Smooth muscle cell (in vitro differentiated cells): ENCODE results near the gene WDR90. TPM values are rescaled to one million over a fixed set of nuclear protein-coding genes. Genes with fewer than 3 reads are reported as not detected.
A peak's percentile ranks its signal among the peaks of the same experiment; 100 is the strongest.

Source experiments
- DNase-seq: peaks from one replicate; lab custom pipeline; 2025; ENCODE audit not compliant: unreplicated experiment; lab: John Stamatoyannopoulos, UW
- H2AFZ ChIP-seq: fragments of 200-600 bp; sonication (generic); 2 replicates; pipeline ENCODE4 v1.6.0; 2016; ENCODE audit warnings: antibody characterized with exemption, low read depth, mild to moderate bottlenecking
- H3F3A ChIP-seq: fragments of 200-600 bp; sonication (generic); 2 replicates; pipeline ENCODE4 v1.6.0; 2017; ENCODE audit warnings: antibody characterized with exemption, low read depth
- H3K27ac ChIP-seq: fragments of 200-600 bp; sonication (generic); 2 replicates; pipeline ENCODE4 v1.5.1; 2016; ENCODE audit warnings: low read depth, mild to moderate bottlenecking
- H3K27me3 ChIP-seq: fragments of 200-600 bp; sonication (generic); 2 replicates; pipeline ENCODE4 v1.6.1; 2016; ENCODE audit warnings: low read depth, mild to moderate bottlenecking
- H3K36me3 ChIP-seq: fragments of 200-600 bp; sonication (generic); 2 replicates; pipeline ENCODE4 v1.5.1; 2016; ENCODE audit warnings: low read depth
- H3K4me1 ChIP-seq: fragments of 200-600 bp; sonication (generic); 2 replicates; pipeline ENCODE4 v1.5.1; 2016; ENCODE audit warnings: low read depth
- H3K4me2 ChIP-seq: fragments of 200-600 bp; sonication (generic); 2 replicates; pipeline ENCODE4 v1.6.0; 2016; ENCODE audit warnings: mild to moderate bottlenecking
- H3K4me3 ChIP-seq: fragments of 200-600 bp; sonication (generic); 2 replicates; pipeline ENCODE4 v1.5.1; 2016; ENCODE audit warnings: mild to moderate bottlenecking
- H3K79me2 ChIP-seq: fragments of 200-600 bp; sonication (generic); 2 replicates; pipeline ENCODE4 v1.6.0; 2016; ENCODE audit warnings: low read depth, mild to moderate bottlenecking
- H3K9ac ChIP-seq: fragments of 200-600 bp; sonication (generic); 2 replicates; pipeline ENCODE4 v1.6.0; 2016; ENCODE audit warnings: low read depth
- H3K9me3 ChIP-seq: fragments of 200-600 bp; sonication (generic); replicated peaks from 2 replicates; pipeline ENCODE4 v1.5.1; 2016; ENCODE audit warnings: low read depth
- H4K20me1 ChIP-seq: fragments of 200-600 bp; sonication (generic); 2 replicates; pipeline ENCODE4 v1.6.0; 2016; ENCODE audit warnings: low read depth
- CTCF ChIP-seq: fragments of 200-600 bp; sonication (generic); IDR thresholded peaks from 2 replicates; pipeline ENCODE4 v1.5.1; 2017; ENCODE audit warnings: borderline replicate concordance, mild to moderate bottlenecking, antibody characterized with exemption; ENCODE audit not compliant: insufficient read depth, poor library complexity, severe bottlenecking
- WGBS: methylation state at CpG from one replicate; pipeline ENCODE4 v1.1.7; 2016; ENCODE audit warnings: low lambda C conversion rate; 5-methylcytosine and 5-hydroxymethylcytosine counted together
- polyA plus RNA-seq: library from polyadenylated mRNA; unstranded; fragments of >200 nt; fragmentation: Nextera tagmentation; extraction: Ambion mirVana; gene quantifications from 2 replicates; pipeline ENCODE4 v1.2.1, GENCODE V29; 2016
- total RNA-seq: library from RNA; depleted of rRNA; stranded (reverse); fragments of >200 nt; gene quantifications from 2 replicates; pipeline ENCODE4 v1.2.3, GENCODE V29; 2014

Gene WDR90
- total and polyA plus RNA-seq, 2 experiments from 2014 or later, result 8.4 to 10.4 TPM

- Histone ChIP-seq H3K79me2 (peaks cover 10% of the 10 kb centered on the region), H3K4me2 (no peak overlapping the region), H3F3A (peaks cover 15% of the 10 kb centered on the region), H3K27ac (no peak overlapping the region), H3K9ac (no peak overlapping the region), H3K4me1 (peaks cover 35% of the 10 kb centered on the region), H2AFZ (no peak overlapping the region), H3K4me3 (no peak overlapping the region), H4K20me1 (peaks cover 11% of the 10 kb centered on the region), H3K9me3 (no peaks in the 10 kb centered on the region), H3K27me3 (no peaks in the 10 kb centered on the region), H3K36me3 (no peaks in the 10 kb centered on the region)
- TF ChIP-seq CTCF, result no peak
- DNase-seq, result no peak
- WGBS, result 96% methylated on average over 22 of the region's 22 CpGs
Observed at GRCh38 chr16:634051-634670, 15.0 kb upstream of the WDR90 start.

- H3K27me3 ChIP-seq, result no peaks in the 10 kb centered on the region
- peaks cover 19% of the 10 kb centered on the region for H3F3A ChIP-seq
- no peak for TF ChIP-seq CTCF
- peaks cover 10% of the 10 kb centered on the region for H3K79me2 ChIP-seq
- DNase-seq, result no peak
- no peak overlapping the region for H2AFZ ChIP-seq
- H3K4me1 ChIP-seq, result peaks cover 27% of the 10 kb centered on the region
- H4K20me1 ChIP-seq, result peaks cover 11% of the 10 kb centered on the region
- peak overlapping the region; percentile 99 for H3K4me3 ChIP-seq
- no peaks in the 10 kb centered on the region for H3K9me3 ChIP-seq
- peak overlapping the region; percentile 89 for H3K4me2 ChIP-seq
- H3K9ac ChIP-seq, result no peak overlapping the region
- no peaks in the 10 kb centered on the region for H3K36me3 ChIP-seq
- WGBS, result 95% methylated on average over 7 of the region's 7 CpGs
- no peak overlapping the region for H3K27ac ChIP-seq
Observed at GRCh38 chr16:634996-635395, 14.2 kb upstream of the WDR90 start.

- 12% methylated on average over 45 of the region's 55 CpGs for WGBS
Observed at GRCh38 chr16:635573-636205, 13.5 kb upstream of the WDR90 start.

More at GRCh38 chr16:635573-636205, 13.5 kb upstream of the WDR90 start:
- no peaks in the 10 kb centered on the region for H3K36me3 ChIP-seq
- peak overlapping the region; percentile 99 for H3K4me3 ChIP-seq
- H3F3A ChIP-seq, result peaks cover 13% of the 10 kb centered on the region
- no peaks in the 10 kb centered on the region for H3K9me3 ChIP-seq
- H3K4me2 ChIP-seq, result peak overlapping the region; percentile 89
- H3K27me3 ChIP-seq, result no peaks in the 10 kb centered on the region
- H3K79me2 ChIP-seq, result peaks cover 10% of the 10 kb centered on the region
- TF ChIP-seq CTCF, result no peak
- DNase-seq, result no peak
- H3K9ac ChIP-seq, result peak overlapping the region; percentile 67
- H4K20me1 ChIP-seq, result peaks cover 11% of the 10 kb centered on the region
- H3K27ac ChIP-seq, result no peak overlapping the region
- H3K4me1 ChIP-seq, result peaks cover 21% of the 10 kb centered on the region
- no peak overlapping the region for H2AFZ ChIP-seq
